ENCODE results near the gene CASKIN1. TPM values are rescaled to one million over a fixed set of nuclear protein-coding genes. Genes with fewer than 3 reads are reported as not detected.

CASKIN1 gene
- total RNA-seq, 1 donor from 2014 or later = 2.3 TPM

GRCh38 chr16:2213817-2214718 is 17.7 kb upstream of the CASKIN1 start:
- no peak for TF ChIP-seq CTCF (IDR thresholded peaks at IDR 0.05)
- Mint-ChIP-seq H3K36me3 (ENCODE audit: low read depth) (no peaks in the 10 kb centered on the region), H3K9me3 (ENCODE audit: low read depth) (no peaks in the 10 kb centered on the region), H3K4me1 (ENCODE audit: low read depth) (peaks cover 25% of the 10 kb centered on the region), H3K4me3 (ENCODE audit: unreplicated experiment) (peak overlapping the region; percentile 72), H3K27me3 (ENCODE audit: low read depth) (no peaks in the 10 kb centered on the region), H3K27ac (ENCODE audit: unreplicated experiment) (peak overlapping the region; percentile 52)
- DNase-seq (ENCODE audit: low spot score) = no peak

GRCh38 chr16:2212362-2213324 is 16.2 kb upstream of the CASKIN1 start:
- peak overlapping the region; percentile 52 for H3K27ac Mint-ChIP-seq (ENCODE audit: unreplicated experiment)
- peak overlapping the region; percentile 72 for H3K4me3 Mint-ChIP-seq (ENCODE audit: unreplicated experiment)
- peaks cover 4% of the 10 kb centered on the region for H3K36me3 Mint-ChIP-seq (ENCODE audit: low read depth)
- no peaks in the 10 kb centered on the region for H3K9me3 Mint-ChIP-seq (ENCODE audit: low read depth)
- H3K27me3 Mint-ChIP-seq (ENCODE audit: low read depth) = no peaks in the 10 kb centered on the region
- peaks cover 27% of the 10 kb centered on the region for H3K4me1 Mint-ChIP-seq (ENCODE audit: low read depth)
- TF ChIP-seq CTCF (IDR thresholded peaks at IDR 0.05) = no peak
- no peak for DNase-seq (ENCODE audit: low spot score)

- H3K27ac Mint-ChIP-seq (ENCODE audit: unreplicated experiment) = no peak overlapping the region
- DNase-seq (ENCODE audit: low spot score) = no peak
- peaks cover 31% of the 10 kb centered on the region for H3K4me1 Mint-ChIP-seq (ENCODE audit: low read depth)
- H3K36me3 Mint-ChIP-seq (ENCODE audit: low read depth) = peaks cover 7% of the 10 kb centered on the region
- no peaks in the 10 kb centered on the region for H3K27me3 Mint-ChIP-seq (ENCODE audit: low read depth)
- H3K4me3 Mint-ChIP-seq (ENCODE audit: unreplicated experiment) = no peak overlapping the region
- H3K9me3 Mint-ChIP-seq (ENCODE audit: low read depth) = no peaks in the 10 kb centered on the region
- no peak for TF ChIP-seq CTCF (IDR thresholded peaks at IDR 0.05)
Observed at GRCh38 chr16:2211923-2212347, 15.5 kb upstream of the CASKIN1 start.

GRCh38 chr16:2210386-2211365 is 14.3 kb upstream of the CASKIN1 start, which contains the start of gene BRICD5:
BRICD5 (minus strand) TSS chr16:2210863; CDS start chr16:2210833, 30 bp downstream.
- H3K4me3 Mint-ChIP-seq (ENCODE audit: unreplicated experiment) = no peak within 1 kb of the TSS

More at GRCh38 chr16:2210386-2211365, 14.3 kb upstream of the CASKIN1 start, which contains the start of gene BRICD5:
- no peaks in the 10 kb centered on the region for H3K9me3 Mint-ChIP-seq (ENCODE audit: low read depth)
- no peaks in the 10 kb centered on the region for H3K27me3 Mint-ChIP-seq (ENCODE audit: low read depth)
- H3K27ac Mint-ChIP-seq (ENCODE audit: unreplicated experiment) = no peak within 1 kb of the TSS
- DNase-seq (ENCODE audit: low spot score) = no peak
- peaks cover 39% of the 10 kb centered on the region for H3K4me1 Mint-ChIP-seq (ENCODE audit: low read depth)
- peaks cover 7% of the 10 kb centered on the region for H3K36me3 Mint-ChIP-seq (ENCODE audit: low read depth)
- TF ChIP-seq CTCF (IDR thresholded peaks at IDR 0.05) = no peak

All from chondrocyte (in vitro differentiated cells).